Left ventricle myocardium inferior (tissue), 1 donor: Measurements from ENCODE around the gene TIGD3. TPM values are rescaled to one million over a fixed set of nuclear protein-coding genes. Genes with fewer than 3 reads are reported as not detected.
A peak's percentile ranks its signal among the peaks of the same experiment; 100 is the strongest.

Source experiments
- DNase-seq: peaks from one replicate; pipeline ENCODE4 v3.0.0-alpha.2; 2020
- H3K27ac ChIP-seq: fragments of 200-600 bp; replicated peaks from 2 replicates; pipeline ENCODE4 v1.8.0; 2021
- H3K27me3 ChIP-seq: fragments of 200-600 bp; 2 replicates; pipeline ENCODE4 v1.8.0; 2021; ENCODE audit warnings: low read depth
- H3K36me3 ChIP-seq: fragments of 200-600 bp; 2 replicates; pipeline ENCODE4 v1.8.0; 2021
- H3K4me1 ChIP-seq: fragments of 200-600 bp; 2 replicates; pipeline ENCODE4 v1.8.0; 2021
- H3K4me3 ChIP-seq: fragments of 200-600 bp; 2 replicates; pipeline ENCODE4 v1.8.0; 2021; ENCODE audit warnings: mild to moderate bottlenecking, moderate library complexity
- H3K9me3 ChIP-seq: fragments of 200-600 bp; replicated peaks from 2 replicates; pipeline ENCODE4 v1.8.0; 2021
- intact Hi-C: fragments of 100-400 bp; cut with micrococcal nuclease; formaldehyde crosslinking; loops from one replicate; pipeline ENCODE4 v1.11.0; 2022
- long read RNA-seq: library from polyadenylated mRNA; unstranded; transcript quantifications from one replicate; pipeline ENCODE4 v2.0.0, GENCODE V29; 2021
- total RNA-seq: library from RNA; stranded (reverse); fragmentation: NEBNext Ultra II Directional; extraction: Animal tissue kit (Norgen Biotek cat#: 25700); gene quantifications from one replicate; pipeline ENCODE4 v1.2.1, GENCODE V29; 2021
- TF ChIP-seq, protein P1 (sequence below): fragments of 200-600 bp; IDR thresholded peaks from 2 replicates; pipeline ENCODE4 v1.8.0; 2021; ENCODE audit warnings: antibody characterized with exemption, mild to moderate bottlenecking, borderline replicate concordance
- donor health status: DM: no; HTN: yes; CAD: no; lungs with severe emphysema.

The TIGD3 gene, protein sequence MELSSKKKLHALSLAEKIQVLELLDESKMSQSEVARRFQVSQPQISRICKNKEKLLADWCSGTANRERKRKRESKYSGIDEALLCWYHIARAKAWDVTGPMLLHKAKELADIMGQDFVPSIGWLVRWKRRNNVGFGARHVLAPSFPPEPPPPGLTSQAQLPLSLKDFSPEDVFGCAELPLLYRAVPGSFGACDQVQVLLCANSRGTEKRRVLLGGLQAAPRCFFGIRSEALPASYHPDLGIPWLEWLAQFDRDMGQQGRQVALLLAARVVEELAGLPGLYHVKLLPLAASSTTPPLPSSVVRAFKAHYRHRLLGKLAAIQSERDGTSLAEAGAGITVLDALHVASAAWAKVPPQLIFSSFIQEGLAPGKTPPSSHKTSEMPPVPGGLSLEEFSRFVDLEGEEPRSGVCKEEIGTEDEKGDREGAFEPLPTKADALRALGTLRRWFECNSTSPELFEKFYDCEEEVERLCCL
- total RNA-seq, result 0.44 TPM
- long read RNA-seq, partial matches to known transcripts, result 0 of 3 reads
- long read RNA-seq, other reads (novel, unspliced or antisense), result 0 of 3 reads

- Histone ChIP-seq H3K27me3 (peaks cover 14% of the 10 kb centered on the region), H3K36me3 (peaks cover 33% of the 10 kb centered on the region), H3K4me3 (peak within 1 kb of the TSS; percentile 87), H3K9me3 (no peaks in the 10 kb centered on the region), H3K4me1 (peaks cover 57% of the 10 kb centered on the region), H3K27ac (peak within 1 kb of the TSS; percentile 82)
- intact Hi-C loops, result no loop called here
- TF ChIP-seq, protein P1, sequence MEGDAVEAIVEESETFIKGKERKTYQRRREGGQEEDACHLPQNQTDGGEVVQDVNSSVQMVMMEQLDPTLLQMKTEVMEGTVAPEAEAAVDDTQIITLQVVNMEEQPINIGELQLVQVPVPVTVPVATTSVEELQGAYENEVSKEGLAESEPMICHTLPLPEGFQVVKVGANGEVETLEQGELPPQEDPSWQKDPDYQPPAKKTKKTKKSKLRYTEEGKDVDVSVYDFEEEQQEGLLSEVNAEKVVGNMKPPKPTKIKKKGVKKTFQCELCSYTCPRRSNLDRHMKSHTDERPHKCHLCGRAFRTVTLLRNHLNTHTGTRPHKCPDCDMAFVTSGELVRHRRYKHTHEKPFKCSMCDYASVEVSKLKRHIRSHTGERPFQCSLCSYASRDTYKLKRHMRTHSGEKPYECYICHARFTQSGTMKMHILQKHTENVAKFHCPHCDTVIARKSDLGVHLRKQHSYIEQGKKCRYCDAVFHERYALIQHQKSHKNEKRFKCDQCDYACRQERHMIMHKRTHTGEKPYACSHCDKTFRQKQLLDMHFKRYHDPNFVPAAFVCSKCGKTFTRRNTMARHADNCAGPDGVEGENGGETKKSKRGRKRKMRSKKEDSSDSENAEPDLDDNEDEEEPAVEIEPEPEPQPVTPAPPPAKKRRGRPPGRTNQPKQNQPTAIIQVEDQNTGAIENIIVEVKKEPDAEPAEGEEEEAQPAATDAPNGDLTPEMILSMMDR, result peak; percentile 21
- DNase-seq, result peak; percentile 99
Observed at GRCh38 chr11:65354265-65355012, at the start of gene TIGD3. Gene TIGD3 (plus strand): TSS chr11:65354751. CDS start chr11:65355809, 1,058 bp downstream.

DNA sequence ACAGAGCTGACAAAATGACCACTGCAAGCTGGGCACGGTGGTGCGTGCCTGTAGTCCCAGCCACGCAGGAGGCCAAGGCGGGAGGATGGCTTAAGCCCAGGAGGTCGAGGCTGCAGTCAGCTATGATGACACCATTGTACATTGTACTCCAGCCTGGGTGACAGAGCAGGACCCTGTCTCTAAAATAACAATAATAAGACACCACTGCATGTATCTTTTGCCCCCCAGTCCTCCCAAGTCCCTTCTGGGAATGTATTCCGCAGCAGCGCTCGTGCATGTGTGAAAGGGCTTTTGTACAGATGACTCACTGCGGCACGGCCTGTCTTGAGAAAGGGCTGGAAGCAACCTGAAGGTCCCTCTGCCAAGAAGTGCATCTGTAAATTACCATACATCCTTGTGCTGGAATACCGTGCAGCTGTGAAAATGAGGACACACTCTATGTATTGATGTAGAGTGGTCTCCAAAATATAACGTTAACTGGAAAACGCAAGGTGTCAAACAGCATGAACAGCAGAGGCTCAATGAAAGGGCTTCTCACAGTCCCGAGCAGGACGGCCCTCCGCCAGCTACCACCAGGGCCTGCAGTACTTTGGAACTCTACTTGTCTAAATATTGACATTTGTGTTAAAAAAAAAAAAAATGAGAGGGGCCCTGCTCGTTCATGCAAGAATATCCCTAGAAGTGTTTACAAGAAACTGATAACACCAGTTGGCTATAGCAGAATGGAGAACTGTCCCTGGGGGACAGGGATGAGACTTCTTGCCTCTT is 48.9 kb upstream of the TIGD3 start:
- Histone ChIP-seq H3K27me3 (no peaks in the 10 kb centered on the region), H3K4me1 (peaks cover 55% of the 10 kb centered on the region), H3K4me3 (no peak overlapping the region), H3K9me3 (no peaks in the 10 kb centered on the region), H3K36me3 (no peaks in the 10 kb centered on the region), H3K27ac (peak overlapping the region; percentile 50)
- intact Hi-C loops, result no loop called here
- TF ChIP-seq, protein P1, result no peak
- no peak for DNase-seq

DNA sequence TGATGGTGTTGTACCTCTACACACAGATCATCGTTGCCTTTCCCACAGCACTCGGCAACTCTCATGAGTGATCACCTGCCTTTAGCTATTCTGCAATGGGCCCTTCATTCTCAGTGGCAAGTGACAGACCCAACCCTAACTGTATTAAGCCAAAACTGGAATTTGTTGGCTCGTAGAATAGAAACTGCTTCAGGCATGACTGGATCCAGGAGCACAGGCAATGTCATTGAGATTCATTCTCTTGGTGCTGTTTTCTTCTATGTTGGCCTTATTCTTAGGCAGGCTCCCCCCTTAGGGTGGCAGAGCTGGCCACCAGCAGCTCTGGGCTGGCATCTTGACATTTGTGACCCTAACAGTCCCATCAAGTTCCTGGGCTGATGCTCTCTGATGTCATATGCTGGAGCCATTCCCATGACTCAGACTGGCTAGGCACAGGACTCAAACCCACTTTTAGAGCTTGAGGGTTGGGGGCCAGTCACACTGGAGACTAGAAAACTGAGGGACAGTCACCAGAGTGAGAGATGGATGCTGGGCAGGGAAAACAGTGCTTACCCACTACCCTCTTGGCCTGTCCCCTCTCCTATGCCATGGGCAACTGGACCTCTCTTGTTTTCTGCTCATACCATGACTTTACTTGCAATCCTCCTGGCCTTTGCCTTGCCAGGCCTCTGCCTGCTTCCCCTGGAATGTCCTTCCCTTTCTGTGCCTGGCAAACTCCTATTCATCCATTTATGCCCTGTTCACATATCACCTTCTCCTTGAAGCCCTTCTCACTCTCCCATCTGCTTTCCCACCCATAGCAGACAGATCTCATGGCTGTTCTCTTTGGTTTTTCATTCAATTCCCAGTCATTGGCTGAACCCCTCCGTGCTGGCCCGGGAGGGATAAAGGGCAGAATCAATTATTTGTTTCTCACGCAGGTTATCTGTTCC is 47.0 kb upstream of the TIGD3 start:
- DNase-seq, result no peak
- peaks cover 52% of the 10 kb centered on the region for H3K4me1 ChIP-seq
- no peaks in the 10 kb centered on the region for H3K36me3 ChIP-seq
- H3K27me3 ChIP-seq, result no peaks in the 10 kb centered on the region
- no peak overlapping the region for H3K4me3 ChIP-seq
- intact Hi-C loops, result no loop called here
- no peaks in the 10 kb centered on the region for H3K9me3 ChIP-seq
- H3K27ac ChIP-seq, result peak overlapping the region; percentile 72
- TF ChIP-seq, protein P1, result no peak

DNA sequence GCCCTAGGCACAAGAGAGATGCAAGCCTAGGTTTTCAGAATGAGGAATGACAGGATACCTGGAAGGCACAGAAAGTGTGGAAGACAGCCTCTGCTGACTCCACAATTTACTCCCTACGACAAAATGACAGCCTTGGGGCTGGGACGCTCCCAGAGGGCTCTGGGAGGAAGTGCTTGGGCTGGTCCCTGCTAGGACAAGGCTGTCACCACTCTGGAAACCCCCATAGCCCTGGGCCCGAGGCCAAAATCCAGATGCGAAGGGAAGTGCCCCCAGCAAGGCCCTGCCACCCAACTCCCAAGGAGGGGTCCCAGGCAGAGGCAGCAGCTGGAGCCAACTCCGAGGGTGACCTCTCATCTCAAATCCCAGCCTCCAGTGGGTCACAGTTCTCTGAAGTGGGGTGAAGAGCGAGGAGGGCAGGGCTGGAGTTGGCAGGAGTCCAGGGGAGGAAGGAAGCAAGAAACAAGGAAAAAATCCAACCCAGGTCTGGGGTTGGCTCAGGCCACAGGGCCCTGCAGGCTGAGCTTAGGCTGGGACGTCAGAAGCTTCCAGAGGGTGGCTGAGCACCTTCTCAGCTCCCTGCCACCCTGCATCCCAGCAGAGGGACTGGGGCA is 46.2 kb upstream of the TIGD3 start:
- peak overlapping the region; percentile 72 for H3K27ac ChIP-seq
- H3K36me3 ChIP-seq, result no peaks in the 10 kb centered on the region
- intact Hi-C loops, result no loop called here
- peak; percentile 48 for DNase-seq
- TF ChIP-seq, protein P1, result no peak
- peaks cover 57% of the 10 kb centered on the region for H3K4me1 ChIP-seq
- H3K27me3 ChIP-seq, result no peaks in the 10 kb centered on the region
- no peak overlapping the region for H3K4me3 ChIP-seq
- no peaks in the 10 kb centered on the region for H3K9me3 ChIP-seq
